Subcutaneous adipose tissue (tissue), 4 donors: ENCODE measurements around the gene FTH1. TPM values are rescaled to one million over a fixed set of nuclear protein-coding genes. Genes with fewer than 3 reads are reported as not detected.

Experiments
- total RNA-seq, 4 donors: library from RNA; depleted of rRNA; stranded (reverse); fragments of >200 nt; gene quantifications; one replicate each; pipeline ENCODE4 v1.1.0, GENCODE V29; 2016
- TF ChIP-seq, protein P1 (sequence below): fragments of 450-650 bp; IDR thresholded peaks from one replicate; pipeline ENCODE4 v1.5.1; 2016; ENCODE audit warnings: low read depth, mild to moderate bottlenecking, control low read depth, antibody characterized with exemption, moderate library complexity

Gene FTH1
- total RNA-seq, 4 donors from 2014 or later = 6,293 to 12,889 (median 8,191) TPM

DNA sequence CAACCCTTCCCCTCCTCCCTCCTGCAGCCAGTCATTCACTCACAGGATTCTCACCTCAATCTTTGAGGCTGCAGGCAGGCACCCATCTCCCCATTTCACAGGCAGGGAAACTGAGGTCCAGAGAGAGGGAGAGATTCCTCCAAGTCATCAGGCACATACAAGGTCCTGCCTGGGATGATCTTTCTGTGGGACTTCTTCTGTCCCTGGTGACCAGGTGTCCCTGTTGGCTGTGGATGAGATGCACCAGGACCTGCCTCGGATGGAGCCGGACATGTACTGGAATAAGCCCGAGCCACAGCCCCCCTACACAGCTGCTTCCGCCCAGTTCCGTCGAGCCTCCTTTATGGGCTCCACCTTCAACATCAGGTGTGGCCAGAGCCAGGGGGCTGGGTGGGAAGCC is 7.8 kb downstream of the FTH1 start:
- TF ChIP-seq, protein P1, sequence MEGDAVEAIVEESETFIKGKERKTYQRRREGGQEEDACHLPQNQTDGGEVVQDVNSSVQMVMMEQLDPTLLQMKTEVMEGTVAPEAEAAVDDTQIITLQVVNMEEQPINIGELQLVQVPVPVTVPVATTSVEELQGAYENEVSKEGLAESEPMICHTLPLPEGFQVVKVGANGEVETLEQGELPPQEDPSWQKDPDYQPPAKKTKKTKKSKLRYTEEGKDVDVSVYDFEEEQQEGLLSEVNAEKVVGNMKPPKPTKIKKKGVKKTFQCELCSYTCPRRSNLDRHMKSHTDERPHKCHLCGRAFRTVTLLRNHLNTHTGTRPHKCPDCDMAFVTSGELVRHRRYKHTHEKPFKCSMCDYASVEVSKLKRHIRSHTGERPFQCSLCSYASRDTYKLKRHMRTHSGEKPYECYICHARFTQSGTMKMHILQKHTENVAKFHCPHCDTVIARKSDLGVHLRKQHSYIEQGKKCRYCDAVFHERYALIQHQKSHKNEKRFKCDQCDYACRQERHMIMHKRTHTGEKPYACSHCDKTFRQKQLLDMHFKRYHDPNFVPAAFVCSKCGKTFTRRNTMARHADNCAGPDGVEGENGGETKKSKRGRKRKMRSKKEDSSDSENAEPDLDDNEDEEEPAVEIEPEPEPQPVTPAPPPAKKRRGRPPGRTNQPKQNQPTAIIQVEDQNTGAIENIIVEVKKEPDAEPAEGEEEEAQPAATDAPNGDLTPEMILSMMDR = no peak

DNA sequence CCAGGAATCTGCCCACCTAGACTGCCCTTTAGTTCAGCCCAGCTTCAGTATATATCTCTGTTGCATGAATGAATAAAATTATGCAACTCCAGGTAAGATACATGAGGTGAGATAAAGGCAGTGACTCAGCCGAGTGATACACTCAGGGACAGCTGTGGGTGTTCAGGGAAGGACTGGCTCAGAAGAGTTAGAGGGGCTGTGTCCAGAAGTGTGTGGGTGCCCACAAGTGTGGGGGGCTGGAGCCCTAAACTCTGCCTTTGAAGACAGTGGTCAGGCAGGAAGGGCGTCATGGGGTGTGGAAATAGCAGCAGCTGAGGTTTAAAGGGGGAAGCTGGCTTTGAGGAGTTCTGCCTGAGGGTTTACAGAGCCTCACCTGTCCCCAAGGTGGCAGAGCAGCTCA is 8.3 kb downstream of the FTH1 start:
- TF ChIP-seq, protein P1 = no peak

DNA sequence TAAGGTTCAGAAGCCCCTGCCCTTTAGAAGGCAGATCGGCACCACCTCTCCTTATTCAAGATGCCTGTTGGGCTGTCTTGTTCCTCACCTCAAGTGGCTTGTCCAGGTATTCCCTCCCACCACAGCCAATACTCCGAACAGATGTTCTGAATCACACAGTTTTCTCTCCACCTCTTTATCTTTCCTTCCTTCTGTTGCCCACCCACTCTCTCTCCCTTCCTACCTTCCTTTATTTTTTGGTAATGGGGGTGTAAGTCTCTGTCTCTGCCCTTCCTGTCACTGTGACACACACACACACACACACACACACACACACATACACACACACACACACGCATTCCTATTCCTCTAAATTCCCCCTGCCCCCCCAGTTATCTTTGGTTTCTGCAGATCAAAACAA is 8.8 kb downstream of the FTH1 start:
- TF ChIP-seq, protein P1 = no peak

DNA sequence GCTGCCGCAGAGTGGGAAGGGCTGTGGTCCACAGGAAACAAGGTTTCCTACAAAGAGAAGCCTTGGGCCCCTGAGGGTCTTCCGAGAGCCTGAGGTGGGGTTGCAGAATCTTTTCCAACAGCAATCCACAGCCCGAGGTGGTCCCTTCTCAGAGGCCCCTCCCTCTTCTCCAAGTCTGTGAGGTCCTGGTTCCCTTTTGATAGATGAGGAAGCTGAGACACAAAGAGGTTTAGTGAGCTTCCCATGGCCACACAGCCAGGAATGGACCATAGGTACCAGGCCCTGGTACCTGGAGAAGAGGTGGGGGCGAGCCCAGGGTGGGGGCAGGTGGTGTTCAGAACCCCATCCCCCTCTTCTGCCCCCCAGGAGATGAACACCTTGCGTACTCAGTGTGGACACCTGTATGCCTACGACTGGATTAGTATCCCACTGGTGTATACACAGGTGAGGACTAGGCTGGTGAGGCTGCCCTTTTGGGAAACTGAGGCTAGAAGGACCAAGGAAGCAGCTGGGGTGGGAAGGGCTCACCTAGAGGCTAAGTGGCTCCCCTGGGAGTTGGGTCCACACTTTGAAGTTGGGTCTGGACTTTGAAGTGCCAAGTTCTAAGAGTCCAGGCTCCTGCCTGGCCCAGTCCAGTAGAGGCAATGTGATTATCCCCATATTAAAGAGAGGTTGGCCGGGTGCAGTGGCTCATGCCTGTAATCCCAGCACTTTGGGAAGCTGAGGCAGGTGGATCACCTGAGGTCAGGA is 10.2 kb downstream of the FTH1 start:
- TF ChIP-seq, protein P1 = no peak

- TF ChIP-seq, protein P1 = no peak
Measured at GRCh38 chr11:61956191-61957020, 11.0 kb downstream of the FTH1 start.

DNA sequence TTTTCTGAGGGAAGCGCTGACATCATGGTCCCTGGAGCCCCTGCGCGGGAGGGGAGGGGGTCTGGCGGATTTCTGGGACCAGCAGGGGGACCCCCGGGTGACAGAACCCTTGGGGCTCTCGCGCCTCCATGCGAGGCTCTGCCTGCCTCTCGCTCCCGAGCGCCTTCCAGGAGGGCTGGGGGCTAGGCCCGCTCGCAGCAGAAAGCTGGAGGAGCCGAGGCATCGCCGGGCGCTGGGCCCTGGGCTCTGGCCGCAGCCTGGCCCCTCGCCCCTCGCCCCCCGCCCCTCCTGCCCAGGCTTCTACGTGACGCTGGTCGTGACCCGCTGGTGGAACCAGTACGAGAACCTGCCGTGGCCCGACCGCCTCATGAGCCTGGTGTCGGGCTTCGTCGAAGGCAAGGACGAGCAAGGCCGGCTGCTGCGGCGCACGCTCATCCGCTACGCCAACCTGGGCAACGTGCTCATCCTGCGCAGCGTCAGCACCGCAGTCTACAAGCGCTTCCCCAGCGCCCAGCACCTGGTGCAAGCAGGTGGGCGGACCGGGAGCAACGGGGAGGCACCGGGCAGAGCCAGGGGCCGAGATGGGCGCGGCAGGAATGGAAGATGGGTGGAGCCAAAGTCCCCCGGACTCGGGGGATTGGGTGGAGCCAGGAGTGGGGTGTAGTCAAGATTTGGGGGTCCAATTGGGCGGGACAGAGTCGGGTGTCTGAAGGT is 11.9 kb downstream of the FTH1 start:
- TF ChIP-seq, protein P1 = no peak
